HG03196 (cell line): ENCODE measurements around the gene NECTIN2.
"Not testable (repeated sequence)": the region's sequence is repeated elsewhere in the genome, so short reads cannot be mapped to it uniquely, and the experiment has no call there.

ENCODE experiments used
- ATAC-seq: cut with Tn5 transposase; IDR thresholded peaks from one replicate; pipeline ENCODE4 v1.9.1; 2021; ENCODE audit not compliant: unreplicated experiment

Gene NECTIN2

GRCh38 chr19:44816301-44816700, 29.8 kb upstream of the NECTIN2 start:
- ATAC-seq, result no peak

GRCh38 chr19:44817725-44818465, 28.2 kb upstream of the NECTIN2 start:
- no peak for ATAC-seq

- no peak for ATAC-seq
Observed at GRCh38 chr19:44818466-44819031, 27.5 kb upstream of the NECTIN2 start.

GRCh38 chr19:44819246-44819832, 26.8 kb upstream of the NECTIN2 start:
- no peak for ATAC-seq

GRCh38 chr19:44820648-44821609, 25.2 kb upstream of the NECTIN2 start:
- no peak for ATAC-seq

- ATAC-seq, result no peak
Observed at GRCh38 chr19:44822177-44822576, 23.9 kb upstream of the NECTIN2 start.

GRCh38 chr19:44822670-44823372, 23.3 kb upstream of the NECTIN2 start:
- no peak for ATAC-seq

- ATAC-seq, result no peak
Observed at GRCh38 chr19:44823373-44823698, 22.8 kb upstream of the NECTIN2 start.

- ATAC-seq, result no peak
Observed at GRCh38 chr19:44824761-44825160, 21.3 kb upstream of the NECTIN2 start.

GRCh38 chr19:44832875-44833274, 13.2 kb upstream of the NECTIN2 start:
- ATAC-seq, result not testable (repeated sequence)

GRCh38 chr19:44834399-44834798, 11.7 kb upstream of the NECTIN2 start:
- ATAC-seq, result not testable (repeated sequence)

- no peak for ATAC-seq
Observed at GRCh38 chr19:44839276-44839675, 6.8 kb upstream of the NECTIN2 start.

GRCh38 chr19:44840811-44841210, 5.3 kb upstream of the NECTIN2 start:
- no peak for ATAC-seq

GRCh38 chr19:44841231-44841630, 4.9 kb upstream of the NECTIN2 start:
- no peak for ATAC-seq

- no peak for ATAC-seq
Observed at GRCh38 chr19:44845286-44845611, 848 bp upstream of the NECTIN2 start.

GRCh38 chr19:44846455-44847143, 502 bp downstream of the NECTIN2 start:
- ATAC-seq, result no peak

GRCh38 chr19:44847144-44848035, 1.3 kb downstream of the NECTIN2 start:
- ATAC-seq, result no peak

- no peak for ATAC-seq
Observed at GRCh38 chr19:44848036-44848811, 2.1 kb downstream of the NECTIN2 start.
